Naive B cell (primary cell): Measurements from ENCODE around the gene DISC1. TPM values are rescaled to one million over a fixed set of nuclear protein-coding genes. Genes with fewer than 3 reads are reported as not detected.

Experiments
- ATAC-seq, 2 donors: fragments of 150-1000 bp; cut with Tn5 transposase; 2 replicates each; pipeline ENCODE4 v1.10.0; 2021; ENCODE audit warnings: low read depth in 2 of 2, mild to moderate bottlenecking in 2 of 2, moderate library complexity in 2 of 2
- DNase-seq: peaks from one replicate; pipeline ENCODE4 v3.0.0; 2022
- H3K27ac Mint-ChIP-seq, 6 donors: one replicate each; pipeline ENCODE4 v1.8.0; 2020 to 2022; ENCODE audit warnings: mild to moderate bottlenecking in 6 of 6, mixed read lengths in 6 of 6, moderate library complexity in 5 of 6, inconsistent platforms in 2 of 6
- H3K27me3 Mint-ChIP-seq, 3 donors: one replicate each; pipeline ENCODE4 v1.8.0; 2021 to 2022; ENCODE audit warnings: mixed read lengths in 3 of 3, mild to moderate bottlenecking in 1 of 3
- H3K36me3 Mint-ChIP-seq, 2 donors: one replicate each; pipeline ENCODE4 v1.8.0; 2020 to 2022; ENCODE audit warnings: mixed read lengths in 2 of 2, inconsistent platforms in 1 of 2, mild to moderate bottlenecking in 1 of 2
- H3K4me1 Mint-ChIP-seq, 3 donors: one replicate each; pipeline ENCODE4 v1.8.0; 2020 to 2022; ENCODE audit warnings: mixed read lengths in 3 of 3, inconsistent platforms in 1 of 3, mild to moderate bottlenecking in 1 of 3, moderate library complexity in 1 of 3
- H3K4me3 Mint-ChIP-seq, 8 donors: one replicate each; pipeline ENCODE4 v1.8.0; 2020 to 2022; ENCODE audit warnings: mild to moderate bottlenecking in 8 of 8, mixed read lengths in 8 of 8, moderate library complexity in 8 of 8, inconsistent platforms in 2 of 8
- H3K9me3 Mint-ChIP-seq, 7 donors: one replicate each; pipeline ENCODE4 v1.8.0; 2020 to 2022; ENCODE audit warnings: mixed read lengths in 7 of 7, mild to moderate bottlenecking in 5 of 7, inconsistent platforms in 2 of 7, moderate library complexity in 1 of 7
- polyA plus RNA-seq, 6 donors: library from polyadenylated mRNA; unstranded; fragments of 300-500 nt; fragmentation: Illumina TruSeq; gene quantifications; one replicate each; pipeline ENCODE4 v1.2.3, GENCODE V29; 2021; ENCODE audit warnings: low read depth in 6 of 6

DISC1 gene
- polyA plus RNA-seq, 6 donors from 2014 or later = 1.3 to 2.2 (median 2.1) TPM; not detected in 1

DNA sequence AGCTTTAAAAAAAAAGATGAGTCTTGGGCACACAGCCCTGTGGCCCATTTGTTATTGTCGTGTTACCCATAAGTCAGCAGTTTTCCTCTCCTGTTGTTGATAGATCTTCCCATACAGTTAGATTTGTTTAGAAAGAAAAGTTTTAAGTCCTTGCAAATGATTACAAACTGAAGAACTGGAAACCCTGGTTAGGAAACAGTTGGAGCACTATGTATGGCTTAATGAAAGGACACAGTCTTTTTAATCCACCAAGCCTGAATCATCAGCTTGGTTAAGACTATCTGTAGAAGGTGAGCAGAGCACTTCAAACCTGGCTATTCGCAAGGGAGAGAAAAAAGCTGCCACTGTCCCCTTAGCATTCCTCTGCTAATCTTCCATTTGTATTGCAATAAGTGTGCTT is 241.0 kb downstream of the DISC1 start:
- no peak overlapping the region for H3K4me3 Mint-ChIP-seq
- H3K36me3 Mint-ChIP-seq = no peaks in the 10 kb centered on the region
- H3K27me3 Mint-ChIP-seq = no peaks in the 10 kb centered on the region
- H3K4me1 Mint-ChIP-seq = peaks cover 17 to 38% (median 24%) of the 10 kb centered on the region in 3 donors
- H3K9me3 Mint-ChIP-seq = no peaks in the 10 kb centered on the region
- ATAC-seq (no peak), DNase-seq (no peak)
- H3K27ac Mint-ChIP-seq = no peak overlapping the region

DNA sequence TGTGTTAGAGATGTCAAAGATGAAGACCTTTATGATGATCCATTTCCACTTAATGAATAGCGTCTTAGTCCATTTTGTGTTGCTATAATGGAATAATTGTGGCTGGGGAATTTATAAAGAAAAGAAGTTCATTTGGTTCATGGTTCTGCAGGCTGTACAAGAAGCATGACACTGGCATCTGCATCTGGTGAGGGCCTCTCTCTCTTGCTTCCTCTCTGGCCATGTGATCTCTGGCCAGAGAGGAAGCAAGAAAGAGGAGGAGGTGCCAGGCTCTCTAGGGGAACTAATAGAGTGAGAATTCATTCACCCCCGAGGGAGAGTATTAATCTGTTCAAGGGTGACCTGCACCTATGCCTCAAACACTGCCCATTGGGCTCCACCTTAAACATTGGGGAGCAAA is 242.8 kb downstream of the DISC1 start:
- H3K27ac Mint-ChIP-seq = peak overlapping the region in 2 of 6 donors; percentile 25 to 26
- H3K4me3 Mint-ChIP-seq = peak overlapping the region in 1 of 8 donors; percentile 44
- peak; percentile 64 to 74 for ATAC-seq
- H3K36me3 Mint-ChIP-seq = no peaks in the 10 kb centered on the region
- peaks cover 17 to 38% (median 24%) of the 10 kb centered on the region in 3 donors for H3K4me1 Mint-ChIP-seq
- H3K9me3 Mint-ChIP-seq = no peaks in the 10 kb centered on the region
- no peaks in the 10 kb centered on the region for H3K27me3 Mint-ChIP-seq
- DNase-seq = no peak

GRCh38 chr1:231871471-231871870 is 244.9 kb downstream of the DISC1 start:
- Mint-ChIP-seq H3K27ac (peak overlapping the region in 1 of 6 donors; percentile 59), H3K36me3 (peaks cover 5 to 12% of the 10 kb centered on the region in 2 donors), H3K4me3 (no peak overlapping the region), H3K9me3 (peaks cover 0 to 9% (median 5%) of the 10 kb centered on the region in 7 donors), H3K27me3 (no peaks in the 10 kb centered on the region), H3K4me1 (peaks cover 17 to 36% (median 24%) of the 10 kb centered on the region in 3 donors)
- DNase-seq (no peak), ATAC-seq (no peak)

GRCh38 chr1:231871878-231872277 is 245.3 kb downstream of the DISC1 start:
- no peak for DNase-seq
- Mint-ChIP-seq H3K27me3 (no peaks in the 10 kb centered on the region), H3K4me1 (peaks cover 17 to 32% (median 20%) of the 10 kb centered on the region in 3 donors), H3K4me3 (no peak overlapping the region), H3K9me3 (peaks cover 0 to 9% (median 6%) of the 10 kb centered on the region in 7 donors), H3K36me3 (peaks cover 5 to 16% of the 10 kb centered on the region in 2 donors), H3K27ac (peak overlapping the region in 3 of 6 donors; percentile 2 to 32 (median 3))
- no peak for ATAC-seq

DNA sequence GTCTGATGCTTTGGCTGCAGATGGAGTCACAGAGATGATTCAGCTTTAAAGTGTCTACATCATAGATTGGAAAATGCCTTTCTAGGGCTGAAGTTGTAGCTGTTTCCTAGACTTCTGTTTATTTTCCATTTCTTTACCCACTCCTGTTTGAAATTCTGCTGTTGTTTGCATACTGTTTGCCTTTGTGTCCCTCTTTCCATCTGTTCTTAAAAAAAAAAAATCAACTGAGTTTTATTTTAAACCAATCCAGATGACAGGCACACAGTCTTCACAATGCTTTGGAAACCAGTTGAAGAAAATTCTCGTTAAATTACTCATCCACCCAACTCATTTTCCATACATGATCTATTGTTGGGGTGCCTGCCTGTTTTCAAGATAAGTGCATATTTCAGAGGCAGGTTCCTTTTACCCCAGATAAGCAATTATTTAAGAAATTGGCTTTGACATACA is 245.9 kb downstream of the DISC1 start:
- Mint-ChIP-seq H3K4me3 (no peak overlapping the region), H3K4me1 (peaks cover 17 to 31% (median 20%) of the 10 kb centered on the region in 3 donors), H3K36me3 (peaks cover 5 to 16% of the 10 kb centered on the region in 2 donors), H3K27ac (peak overlapping the region in 1 of 6 donors; percentile 3), H3K27me3 (no peaks in the 10 kb centered on the region), H3K9me3 (peaks cover 0 to 9% (median 6%) of the 10 kb centered on the region in 7 donors)
- no peak for ATAC-seq
- no peak for DNase-seq

- DNase-seq (no peak), ATAC-seq (no peak)
- no peaks in the 10 kb centered on the region for H3K27me3 Mint-ChIP-seq
- H3K4me3 Mint-ChIP-seq = no peak overlapping the region
- H3K4me1 Mint-ChIP-seq = no peaks in the 10 kb centered on the region
- no peak overlapping the region for H3K27ac Mint-ChIP-seq
- peaks cover 0 to 9% (median 6%) of the 10 kb centered on the region in 7 donors for H3K9me3 Mint-ChIP-seq
- H3K36me3 Mint-ChIP-seq = peaks cover 5 to 16% of the 10 kb centered on the region in 2 donors
Observed at GRCh38 chr1:231878737-231879136, 252.1 kb downstream of the DISC1 start.

- no peak overlapping the region for H3K4me3 Mint-ChIP-seq
- no peaks in the 10 kb centered on the region for H3K4me1 Mint-ChIP-seq
- H3K27me3 Mint-ChIP-seq = no peaks in the 10 kb centered on the region
- peaks cover 5 to 16% of the 10 kb centered on the region in 2 donors for H3K36me3 Mint-ChIP-seq
- ATAC-seq (no peak), DNase-seq (no peak)
- H3K9me3 Mint-ChIP-seq = peaks cover 0 to 9% (median 6%) of the 10 kb centered on the region in 7 donors
- H3K27ac Mint-ChIP-seq = no peak overlapping the region
Observed at GRCh38 chr1:231879296-231879695, 252.7 kb downstream of the DISC1 start.

- Mint-ChIP-seq H3K4me3 (no peak overlapping the region), H3K27ac (peak overlapping the region in 1 of 6 donors; percentile 13), H3K9me3 (no peaks in the 10 kb centered on the region), H3K36me3 (no peaks in the 10 kb centered on the region), H3K4me1 (no peaks in the 10 kb centered on the region), H3K27me3 (no peaks in the 10 kb centered on the region)
- DNase-seq = no peak
- no peak for ATAC-seq
Observed at GRCh38 chr1:231882333-231882732, 255.7 kb downstream of the DISC1 start.

DNA sequence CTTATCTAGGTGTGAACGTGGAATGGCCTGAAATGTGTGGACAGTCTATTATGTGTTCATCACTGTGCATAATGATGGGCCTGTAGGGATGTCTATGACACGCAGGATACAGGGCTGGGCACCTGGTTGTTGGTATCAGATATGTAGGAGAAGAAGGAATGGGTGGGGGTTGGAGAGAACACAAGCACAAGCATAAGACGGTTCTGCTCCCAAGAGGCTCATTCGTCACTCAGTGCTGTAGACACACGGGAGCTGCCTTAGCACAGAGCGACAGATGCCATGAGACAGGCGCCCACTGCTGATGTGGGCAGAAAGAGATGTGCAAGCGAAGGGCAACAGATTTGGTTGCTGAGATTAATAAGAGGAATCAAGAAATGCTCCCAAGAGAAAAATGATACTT is 256.2 kb downstream of the DISC1 start:
- Mint-ChIP-seq H3K4me1 (no peaks in the 10 kb centered on the region), H3K27me3 (no peaks in the 10 kb centered on the region), H3K9me3 (no peaks in the 10 kb centered on the region), H3K4me3 (no peak overlapping the region), H3K36me3 (no peaks in the 10 kb centered on the region), H3K27ac (no peak overlapping the region)
- ATAC-seq = no peak
- no peak for DNase-seq

DNA sequence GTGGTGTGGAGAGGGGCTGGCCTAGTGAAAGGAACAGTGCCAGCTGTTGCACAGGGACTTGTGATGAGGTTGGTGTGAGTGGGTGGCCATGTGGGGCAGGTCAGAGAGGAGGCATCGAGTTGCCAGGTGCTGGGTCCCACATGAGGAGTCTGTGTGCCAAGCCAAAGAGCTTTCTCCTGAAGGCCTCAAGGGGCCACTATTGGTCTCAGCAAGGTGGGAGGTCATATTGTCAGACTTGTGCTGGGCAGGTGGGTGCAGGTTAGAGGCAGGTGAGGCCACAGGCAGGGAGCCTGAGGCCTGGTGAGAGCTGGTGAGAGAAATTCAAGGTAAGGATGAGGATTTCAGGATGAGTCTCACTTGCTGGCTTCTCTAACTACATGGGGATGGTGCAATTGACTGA is 256.8 kb downstream of the DISC1 start:
- no peaks in the 10 kb centered on the region for H3K4me1 Mint-ChIP-seq
- no peaks in the 10 kb centered on the region for H3K36me3 Mint-ChIP-seq
- DNase-seq (no peak), ATAC-seq (no peak)
- H3K27me3 Mint-ChIP-seq = no peaks in the 10 kb centered on the region
- no peaks in the 10 kb centered on the region for H3K9me3 Mint-ChIP-seq
- H3K27ac Mint-ChIP-seq = peak overlapping the region in 2 of 6 donors; percentile 19 to 52
- peak overlapping the region in 2 of 8 donors; percentile 40 to 69 for H3K4me3 Mint-ChIP-seq

GRCh38 chr1:231885209-231885854 is 258.7 kb downstream of the DISC1 start:
- H3K4me3 Mint-ChIP-seq = no peak overlapping the region
- H3K4me1 Mint-ChIP-seq = no peaks in the 10 kb centered on the region
- peaks cover 0 to 3% (median 0%) of the 10 kb centered on the region in 7 donors for H3K9me3 Mint-ChIP-seq
- H3K36me3 Mint-ChIP-seq = no peaks in the 10 kb centered on the region
- peak overlapping the region in 1 of 6 donors; percentile 40 for H3K27ac Mint-ChIP-seq
- ATAC-seq (no peak), DNase-seq (no peak)
- H3K27me3 Mint-ChIP-seq = no peaks in the 10 kb centered on the region

DNA sequence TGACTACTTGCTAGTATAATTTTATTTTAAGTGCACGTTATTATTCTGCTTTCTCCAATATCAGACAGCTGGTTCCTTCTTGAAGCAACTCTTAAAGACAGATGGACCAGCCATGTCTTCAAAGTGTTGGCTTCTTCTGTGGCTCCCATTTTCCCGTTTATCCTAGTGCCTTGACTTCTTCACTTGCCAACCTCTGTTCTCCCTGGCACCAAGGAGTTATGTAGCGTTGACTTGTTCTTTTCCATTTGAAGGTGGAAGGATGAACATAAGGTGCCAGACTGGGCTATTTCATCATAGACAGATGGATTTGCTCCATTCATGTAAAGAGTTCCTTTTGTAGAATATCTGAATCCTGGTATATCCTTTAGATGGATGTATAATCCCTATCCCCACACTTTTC is 260.6 kb downstream of the DISC1 start:
- Mint-ChIP-seq H3K36me3 (no peaks in the 10 kb centered on the region), H3K27me3 (no peaks in the 10 kb centered on the region)
- no peak for ATAC-seq

GRCh38 chr1:231887866-231888265 is 261.3 kb downstream of the DISC1 start:
- DNase-seq = no peak
- no peaks in the 10 kb centered on the region for H3K36me3 Mint-ChIP-seq
- peak overlapping the region in 2 of 6 donors; percentile 19 to 64 for H3K27ac Mint-ChIP-seq
- no peaks in the 10 kb centered on the region for H3K4me1 Mint-ChIP-seq
- ATAC-seq = no peak
- H3K27me3 Mint-ChIP-seq = no peaks in the 10 kb centered on the region
- H3K9me3 Mint-ChIP-seq = peaks cover 0 to 3% (median 0%) of the 10 kb centered on the region in 7 donors
- no peak overlapping the region for H3K4me3 Mint-ChIP-seq

More for the DNA sequence above, 260.6 kb downstream of the DISC1 start:
- H3K9me3 Mint-ChIP-seq = peaks cover 0 to 3% (median 0%) of the 10 kb centered on the region in 7 donors
- peak overlapping the region in 1 of 8 donors; percentile 29 for H3K4me3 Mint-ChIP-seq
- no peak for DNase-seq
- no peaks in the 10 kb centered on the region for H3K4me1 Mint-ChIP-seq
- no peak overlapping the region for H3K27ac Mint-ChIP-seq

GRCh38 chr1:231890791-231891190 is 264.2 kb downstream of the DISC1 start:
- Mint-ChIP-seq H3K4me3 (no peak overlapping the region), H3K36me3 (no peaks in the 10 kb centered on the region), H3K27me3 (no peaks in the 10 kb centered on the region), H3K4me1 (no peaks in the 10 kb centered on the region), H3K9me3 (peaks cover 0 to 7% (median 0%) of the 10 kb centered on the region in 7 donors), H3K27ac (no peak overlapping the region)
- no peak for ATAC-seq
- DNase-seq = no peak
